HEK293 (cell line): ENCODE data around the gene KIR2DL4.
"Not testable (repeated sequence)": the region's sequence is repeated elsewhere in the genome, so short reads cannot be mapped to it uniquely, and the experiment has no call there.

Experiments used
- CTCF ChIP-seq: fragments of 450-650 bp; formaldehyde crosslinking; IDR thresholded peaks from 2 replicates; pipeline ENCODE4 v1.5.1; 2016; ENCODE audit warnings: missing biosample characterization, missing genetic modification characterization
- PBX3 ChIP-seq: sonication (generic); formaldehyde crosslinking; IDR thresholded peaks from 2 replicates; pipeline ENCODE4 v1.8.1; 2022; ENCODE audit warnings: mild to moderate bottlenecking, moderate library complexity, missing genetic modification reagents
- RBAK ChIP-seq: fragments of 450-650 bp; formaldehyde crosslinking; IDR thresholded peaks from 2 replicates; pipeline ENCODE4 v1.5.1; 2016; ENCODE audit warnings: missing biosample characterization, missing genetic modification characterization
- SALL2 ChIP-seq: fragments of 450-650 bp; formaldehyde crosslinking; IDR thresholded peaks from 2 replicates; pipeline ENCODE4 v1.5.0; 2017; ENCODE audit warnings: missing biosample characterization, mild to moderate bottlenecking, missing genetic modification characterization, borderline replicate concordance
- TSHZ1 ChIP-seq: fragments of 450-650 bp; formaldehyde crosslinking; IDR thresholded peaks from 2 replicates; pipeline ENCODE4 v1.5.1; 2016; ENCODE audit warnings: missing biosample characterization, missing genetic modification characterization, borderline replicate concordance
- ZBTB26 ChIP-seq: fragments of 450-650 bp; formaldehyde crosslinking; optimal IDR thresholded peaks from 2 replicates; pipeline ENCODE3; 2016; ENCODE audit warnings: missing biosample characterization, mild to moderate bottlenecking, missing genetic modification characterization
- ZEB2 ChIP-seq: fragments of 450-650 bp; formaldehyde crosslinking; IDR thresholded peaks from 2 replicates; pipeline ENCODE4 v1.5.1; 2016; ENCODE audit warnings: missing biosample characterization, missing genetic modification characterization
- ZFP3 ChIP-seq: fragments of 450-650 bp; formaldehyde crosslinking; IDR thresholded peaks from 2 replicates; pipeline ENCODE4 v1.5.1; 2016; ENCODE audit warnings: low read depth, missing biosample characterization, missing genetic modification characterization
- ZNF10 ChIP-seq: fragments of 450-650 bp; formaldehyde crosslinking; IDR thresholded peaks from 2 replicates; pipeline ENCODE4 v1.5.1; 2017; ENCODE audit warnings: missing biosample characterization, missing genetic modification characterization
- ZNF121 ChIP-seq: fragments of 450-650 bp; formaldehyde crosslinking; IDR thresholded peaks from 2 replicates; pipeline ENCODE4 v1.5.1; 2016; ENCODE audit warnings: missing biosample characterization, missing genetic modification characterization
- ZNF362 ChIP-seq: fragments of 450-650 bp; formaldehyde crosslinking; IDR thresholded peaks from 2 replicates; pipeline ENCODE4 v1.5.1; 2016; ENCODE audit warnings: missing biosample characterization, missing genetic modification characterization
- ZNF692 ChIP-seq: fragments of 450-650 bp; formaldehyde crosslinking; IDR thresholded peaks from 2 replicates; pipeline ENCODE4 v1.5.1; 2016; ENCODE audit warnings: missing biosample characterization, missing genetic modification characterization

GRCh38 chr19:54814571-54814970 lies 11.2 kb downstream of the KIR2DL4 start:
- TF ChIP-seq ZNF10 (tag by site-specific recombination); RBAK (tag by site-specific recombination); CTCF (tag by site-specific recombination); TSHZ1 (tag by site-specific recombination); ZEB2; ZNF121; PBX3; ZBTB26; SALL2 (tag by site-specific recombination); ZNF692 (tag by site-specific recombination); ZFP3 (tag by site-specific recombination); ZNF362 (tag by site-specific recombination): not testable (repeated sequence)
